ENCODE results near the gene ASGR1. TPM values are rescaled to one million over a fixed set of nuclear protein-coding genes. Genes with fewer than 3 reads are reported as not detected.

The ASGR1 gene
- polyA plus RNA-seq, 1 donor from 2014 or later: 80.2 TPM

GRCh38 chr17:7146115-7146514, 33.1 kb downstream of the ASGR1 start:
- H3K27me3 ChIP-seq (ENCODE audit: insufficient read depth, low read depth, low read length): no peaks in the 10 kb centered on the region
- H3K4me3 ChIP-seq (ENCODE audit: low read length): no peak overlapping the region
- H2AFZ ChIP-seq (ENCODE audit: low read depth, low read length): no peak overlapping the region
- no peaks in the 10 kb centered on the region for H3K79me2 ChIP-seq (replicated peaks; ENCODE audit: insufficient read depth, low read length)
- no peak overlapping the region for H3K4me2 ChIP-seq (ENCODE audit: low read length)
- no peak for TF ChIP-seq POLR2AphosphoS5 (IDR thresholded peaks at IDR 0.05)
- no peak for TF ChIP-seq MXI1 (conservative IDR thresholded peaks at IDR 0.05; ENCODE audit: poor library complexity, severe bottlenecking)
- no peak for TF ChIP-seq TAF1 (IDR thresholded peaks at IDR 0.05; ENCODE audit: low read depth)
- no peak for TF ChIP-seq EP300 (conservative IDR thresholded peaks at IDR 0.05; ENCODE audit: poor library complexity, severe bottlenecking)
- no peaks in the 10 kb centered on the region for H4K20me1 ChIP-seq (ENCODE audit: insufficient read depth)
- H3K9me2 ChIP-seq (ENCODE audit: insufficient read depth, low read length): no peaks in the 10 kb centered on the region
- H3K27ac ChIP-seq (ENCODE audit: low read length): no peak overlapping the region
- no peaks in the 10 kb centered on the region for H3F3A ChIP-seq (ENCODE audit: insufficient read depth, low read length, poor library complexity, severe bottlenecking)
- H3K36me3 ChIP-seq (ENCODE audit: insufficient read depth, low read length): no peaks in the 10 kb centered on the region
- H3K9ac ChIP-seq (ENCODE audit: low read length): no peak overlapping the region
- no peaks in the 10 kb centered on the region for H3K9me3 ChIP-seq (ENCODE audit: low read length)

GRCh38 chr17:7144213-7144612, 35.0 kb downstream of the ASGR1 start:
- no peak overlapping the region for H3K4me3 ChIP-seq (ENCODE audit: low read length)
- no peak overlapping the region for H3K4me2 ChIP-seq (ENCODE audit: low read length)
- H3K9ac ChIP-seq (ENCODE audit: low read length): no peak overlapping the region
- no peaks in the 10 kb centered on the region for H3K9me2 ChIP-seq (ENCODE audit: insufficient read depth, low read length)
- no peaks in the 10 kb centered on the region for H3K36me3 ChIP-seq (ENCODE audit: insufficient read depth, low read length)
- H3K9me3 ChIP-seq (ENCODE audit: low read length): no peaks in the 10 kb centered on the region
- no peaks in the 10 kb centered on the region for H3K79me2 ChIP-seq (replicated peaks; ENCODE audit: insufficient read depth, low read length)
- H3F3A ChIP-seq (ENCODE audit: insufficient read depth, low read length, poor library complexity, severe bottlenecking): no peaks in the 10 kb centered on the region
- no peaks in the 10 kb centered on the region for H3K27me3 ChIP-seq (ENCODE audit: insufficient read depth, low read depth, low read length)
- TF ChIP-seq EP300 (conservative IDR thresholded peaks at IDR 0.05; ENCODE audit: poor library complexity, severe bottlenecking) (no peak), RAD21 (conservative IDR thresholded peaks at IDR 0.05) (no peak), EZH2 (IDR thresholded peaks at IDR 0.05; ENCODE audit: borderline replicate concordance, insufficient read depth, low read length, poor library complexity, severe bottlenecking) (no peak), POLR2AphosphoS5 (IDR thresholded peaks at IDR 0.05) (no peak), SMC3 (conservative IDR thresholded peaks at IDR 0.05; ENCODE audit: poor library complexity) (no peak), REST (IDR thresholded peaks at IDR 0.05; ENCODE audit: borderline replicate concordance) (no peak), CTCF (IDR thresholded peaks at IDR 0.05; ENCODE audit: poor library complexity, severe bottlenecking) (no peak), TAF1 (IDR thresholded peaks at IDR 0.05; ENCODE audit: low read depth) (no peak), MXI1 (conservative IDR thresholded peaks at IDR 0.05; ENCODE audit: poor library complexity, severe bottlenecking) (no peak)
- H4K20me1 ChIP-seq (ENCODE audit: insufficient read depth): no peaks in the 10 kb centered on the region
- no peak overlapping the region for H3K27ac ChIP-seq (ENCODE audit: low read length)
- no peak overlapping the region for H2AFZ ChIP-seq (ENCODE audit: low read depth, low read length)
